ENCODE measurements around the gene KLRC3.

GRCh38 chr12:10398168-10398567 lies 22.2 kb downstream of the KLRC3 start:
- TF ChIP-seq CTCF (IDR thresholded peaks at IDR 0.05) = no peak
- TF ChIP-seq POLR2A (IDR thresholded peaks at IDR 0.05) = no peak
